NT2/D1 (cell line): ENCODE results near the gene ACO2.

Experiments used
- YY1 ChIP-seq: IDR thresholded peaks from 2 replicates; pipeline ENCODE4 v1.6.1; 2011; ENCODE audit not compliant: insufficient read length, insufficient read depth
- ZNF274 ChIP-seq: IDR thresholded peaks from 2 replicates; pipeline ENCODE4 v1.6.1; 2011; ENCODE audit warnings: mild to moderate bottlenecking, low read depth, low read length

DNA sequence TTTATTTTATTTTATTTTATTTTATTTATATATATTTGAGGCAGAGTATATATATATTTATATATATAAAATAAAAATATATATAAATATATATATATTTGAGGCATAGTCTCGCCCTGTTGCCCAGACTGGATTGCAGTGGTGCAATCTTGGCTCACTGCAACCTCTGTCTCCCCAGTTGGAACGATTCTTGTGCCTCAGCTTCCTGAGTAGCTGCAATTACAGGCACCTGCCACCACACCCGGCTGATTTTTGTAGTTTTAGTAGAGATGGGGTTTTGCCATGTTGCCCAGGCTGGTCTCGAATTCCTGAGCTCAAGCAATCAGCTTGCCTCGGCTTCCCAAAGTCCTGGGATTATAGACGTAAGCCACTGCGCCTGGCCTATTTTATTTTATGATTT lies 31.4 kb downstream of the ACO2 start:
- no peak for TF ChIP-seq ZNF274
- no peak for TF ChIP-seq YY1
